ENCODE results near the gene GNG12.

The GNG12 gene

DNA sequence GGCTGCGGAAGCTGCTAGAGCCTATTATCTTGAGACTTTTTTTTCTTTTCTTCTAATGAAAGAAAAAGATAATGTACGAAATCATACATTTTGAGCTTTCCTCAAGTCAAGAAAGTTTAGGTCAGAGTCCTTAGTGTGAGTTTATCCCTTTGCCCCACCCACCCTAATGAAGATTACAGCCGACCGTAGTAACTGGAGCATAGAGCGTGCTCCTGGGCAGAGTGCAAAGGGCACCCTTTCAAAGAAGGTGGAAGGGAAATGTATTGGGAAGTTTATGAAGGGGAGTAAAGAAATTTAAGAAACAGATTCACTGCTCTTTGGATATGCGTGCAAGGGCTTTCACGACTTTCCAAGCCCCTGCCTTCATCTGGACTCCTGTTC, 17.2 kb downstream of the GNG12 start:
- TF ChIP-seq, protein P1, sequence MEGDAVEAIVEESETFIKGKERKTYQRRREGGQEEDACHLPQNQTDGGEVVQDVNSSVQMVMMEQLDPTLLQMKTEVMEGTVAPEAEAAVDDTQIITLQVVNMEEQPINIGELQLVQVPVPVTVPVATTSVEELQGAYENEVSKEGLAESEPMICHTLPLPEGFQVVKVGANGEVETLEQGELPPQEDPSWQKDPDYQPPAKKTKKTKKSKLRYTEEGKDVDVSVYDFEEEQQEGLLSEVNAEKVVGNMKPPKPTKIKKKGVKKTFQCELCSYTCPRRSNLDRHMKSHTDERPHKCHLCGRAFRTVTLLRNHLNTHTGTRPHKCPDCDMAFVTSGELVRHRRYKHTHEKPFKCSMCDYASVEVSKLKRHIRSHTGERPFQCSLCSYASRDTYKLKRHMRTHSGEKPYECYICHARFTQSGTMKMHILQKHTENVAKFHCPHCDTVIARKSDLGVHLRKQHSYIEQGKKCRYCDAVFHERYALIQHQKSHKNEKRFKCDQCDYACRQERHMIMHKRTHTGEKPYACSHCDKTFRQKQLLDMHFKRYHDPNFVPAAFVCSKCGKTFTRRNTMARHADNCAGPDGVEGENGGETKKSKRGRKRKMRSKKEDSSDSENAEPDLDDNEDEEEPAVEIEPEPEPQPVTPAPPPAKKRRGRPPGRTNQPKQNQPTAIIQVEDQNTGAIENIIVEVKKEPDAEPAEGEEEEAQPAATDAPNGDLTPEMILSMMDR (conservative IDR thresholded peaks at IDR 0.05) = no peak
- H3K27ac ChIP-seq = no peak overlapping the region

DNA sequence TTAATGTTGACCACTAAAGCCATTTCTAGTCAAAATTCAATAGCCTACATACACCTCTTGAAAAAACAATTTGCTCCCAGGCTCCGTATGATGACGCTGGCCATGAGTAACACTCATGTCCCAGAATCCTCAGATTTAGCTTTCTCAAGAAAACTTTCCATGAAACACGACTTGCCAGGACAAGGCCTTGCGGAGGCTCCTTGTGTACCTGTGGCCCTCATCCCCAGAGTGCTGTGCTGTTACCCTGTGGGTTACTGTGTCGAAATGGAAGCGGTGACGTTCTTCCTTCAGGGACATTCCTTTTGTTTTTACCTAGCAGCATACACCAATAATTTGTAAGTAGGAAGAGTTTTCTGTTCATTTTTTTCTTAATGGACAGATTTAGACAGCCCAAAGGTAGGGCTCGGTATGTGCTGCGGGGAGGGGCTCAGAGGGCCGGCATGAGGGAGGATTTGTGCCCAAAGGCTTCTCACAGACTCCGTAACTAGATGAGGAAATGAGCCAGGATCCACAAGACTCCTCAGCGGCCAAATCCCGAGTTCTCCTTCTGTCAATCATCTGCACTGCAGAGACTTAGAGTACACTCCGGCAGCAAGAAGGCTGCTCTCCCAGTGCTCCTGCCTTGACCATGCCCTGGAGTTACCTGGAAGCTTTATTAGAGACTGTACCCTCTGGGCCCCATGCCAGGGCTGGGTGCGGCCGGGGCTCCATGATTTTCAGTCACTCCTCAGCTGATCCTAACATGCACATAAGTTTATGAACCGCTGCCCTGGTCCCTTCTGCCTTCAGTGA, 17.8 kb downstream of the GNG12 start:
- peak overlapping the region; percentile 60 for H3K27ac ChIP-seq
- TF ChIP-seq, protein P1 (conservative IDR thresholded peaks at IDR 0.05) = no peak

DNA sequence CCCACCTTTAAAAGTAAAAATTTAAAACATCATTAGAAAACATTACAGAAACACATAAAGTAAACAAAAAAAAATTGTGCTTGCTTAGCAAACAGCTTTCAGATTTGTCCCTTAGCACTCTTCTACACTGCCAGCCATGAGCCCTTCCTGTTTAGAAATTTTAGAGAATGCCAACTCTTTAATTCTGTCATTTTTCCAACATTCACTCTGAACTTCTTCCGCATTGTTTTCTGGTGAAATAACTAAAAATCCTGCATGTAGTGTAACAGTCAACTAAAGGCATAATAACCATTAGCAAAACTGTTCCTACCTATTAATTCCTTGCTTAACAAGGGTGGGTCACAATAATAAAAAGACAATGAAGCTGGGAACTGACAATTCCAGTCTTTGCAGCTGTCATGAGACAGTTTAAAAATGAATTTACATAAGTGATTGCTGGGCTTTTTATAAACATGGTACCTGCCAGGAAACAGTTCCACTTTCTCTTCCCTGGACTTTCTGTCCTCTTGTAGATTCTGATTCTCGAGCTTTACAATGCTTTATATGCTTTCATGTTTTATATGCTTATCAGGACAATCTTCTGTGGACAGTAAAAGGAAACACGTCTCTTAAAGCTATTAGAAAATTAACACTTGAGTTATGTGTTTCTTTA, 19.0 kb downstream of the GNG12 start:
- peak overlapping the region; percentile 60 for H3K27ac ChIP-seq
- TF ChIP-seq, protein P1 (conservative IDR thresholded peaks at IDR 0.05) = no peak

DNA sequence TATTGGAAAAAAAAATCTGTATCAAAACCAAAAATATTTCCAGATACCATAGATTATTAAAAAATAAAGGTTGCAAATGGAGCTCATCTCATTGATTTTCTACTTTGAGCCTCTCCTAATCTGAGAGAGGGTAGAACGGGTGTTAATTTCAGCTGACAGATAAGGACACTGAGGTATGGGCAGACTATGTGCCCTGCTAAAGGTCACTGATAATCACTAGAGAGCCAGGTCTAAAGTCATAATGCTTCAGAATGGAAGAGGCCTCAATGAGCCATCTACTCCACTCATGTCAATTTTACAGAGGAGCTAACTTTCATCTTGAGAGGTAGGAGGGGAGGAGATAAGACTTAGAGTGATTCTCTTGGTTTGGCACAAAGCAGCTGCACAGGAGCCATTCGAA, 21.0 kb downstream of the GNG12 start:
- no peak overlapping the region; the same call in 1 of the 2 replicates for H3K27ac ChIP-seq
- TF ChIP-seq, protein P1 (conservative IDR thresholded peaks at IDR 0.05) = no peak

DNA sequence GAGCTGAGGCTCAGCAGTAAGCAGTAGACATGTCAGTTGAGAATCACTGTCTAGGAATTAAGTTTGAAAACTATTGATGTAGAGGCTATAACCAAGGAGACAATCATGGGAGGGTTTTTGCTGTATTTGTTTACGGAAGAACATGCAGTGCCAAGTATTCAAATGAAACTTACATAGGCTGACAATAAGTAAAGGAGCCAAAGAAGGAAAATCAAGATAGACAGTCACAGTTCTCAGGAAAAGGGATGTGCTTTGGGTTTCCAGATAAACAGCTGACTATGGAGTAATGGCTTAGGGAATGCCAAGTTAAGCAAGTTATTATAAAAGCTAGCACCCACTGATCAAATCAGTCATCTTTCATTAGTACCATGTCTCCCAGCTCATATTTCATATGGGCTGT, 21.5 kb downstream of the GNG12 start:
- no peak overlapping the region; the same call in 1 of the 2 replicates for H3K27ac ChIP-seq

DNA sequence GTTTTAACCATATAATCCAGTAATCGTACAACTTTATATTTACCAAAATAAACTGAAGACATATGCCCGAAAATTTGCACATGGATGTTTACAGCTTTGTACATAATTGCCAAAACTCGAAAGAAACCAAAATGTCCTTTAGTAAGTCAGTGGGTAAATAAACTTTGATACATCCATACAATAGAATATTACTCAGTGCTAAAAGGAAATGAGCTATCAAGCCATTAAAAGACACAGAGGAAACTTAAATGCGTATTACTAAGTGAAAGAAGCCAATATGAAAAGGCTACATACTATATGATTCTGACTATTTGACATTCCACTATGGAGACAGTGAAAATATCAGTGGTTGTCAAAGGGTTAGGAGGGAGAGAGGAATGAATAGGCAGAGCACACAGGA, 23.4 kb downstream of the GNG12 start:
- TF ChIP-seq, protein P1 (conservative IDR thresholded peaks at IDR 0.05) = no peak
- H3K27ac ChIP-seq = no peak overlapping the region

More for the DNA sequence above, 21.5 kb downstream of the GNG12 start:
- TF ChIP-seq, protein P1 (conservative IDR thresholded peaks at IDR 0.05) = no peak

DNA sequence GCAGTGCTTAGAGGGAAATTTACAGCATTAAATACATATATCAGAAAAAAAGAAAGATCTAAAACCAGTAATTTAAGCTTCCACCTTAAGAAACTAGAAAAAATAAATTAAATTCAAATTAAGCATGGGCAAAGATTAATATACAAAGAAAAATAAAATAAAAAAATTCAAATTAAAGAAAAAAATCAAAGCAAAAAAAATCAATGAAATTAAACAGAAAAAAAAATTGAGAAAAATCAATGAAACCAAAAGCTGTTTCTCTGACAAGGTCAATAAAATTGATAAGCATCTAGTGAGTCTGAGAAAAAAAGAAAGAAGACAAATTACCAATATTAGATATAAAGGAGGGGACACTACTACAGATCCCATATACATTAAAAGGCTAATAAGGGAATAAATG, 26.0 kb downstream of the GNG12 start:
- TF ChIP-seq, protein P1 (conservative IDR thresholded peaks at IDR 0.05) = no peak

More for the DNA sequence above, 26.0 kb downstream of the GNG12 start:
- H3K27ac ChIP-seq = no peak overlapping the region
